ENCODE measurements around the gene CDKN2B. TPM values are rescaled to one million over a fixed set of nuclear protein-coding genes. Genes with fewer than 3 reads are reported as not detected.
A peak's percentile ranks its signal among the peaks of the same experiment; 100 is the strongest.

The CDKN2B gene
- total RNA-seq, 2 experiments from 2014 or later = not detected

DNA sequence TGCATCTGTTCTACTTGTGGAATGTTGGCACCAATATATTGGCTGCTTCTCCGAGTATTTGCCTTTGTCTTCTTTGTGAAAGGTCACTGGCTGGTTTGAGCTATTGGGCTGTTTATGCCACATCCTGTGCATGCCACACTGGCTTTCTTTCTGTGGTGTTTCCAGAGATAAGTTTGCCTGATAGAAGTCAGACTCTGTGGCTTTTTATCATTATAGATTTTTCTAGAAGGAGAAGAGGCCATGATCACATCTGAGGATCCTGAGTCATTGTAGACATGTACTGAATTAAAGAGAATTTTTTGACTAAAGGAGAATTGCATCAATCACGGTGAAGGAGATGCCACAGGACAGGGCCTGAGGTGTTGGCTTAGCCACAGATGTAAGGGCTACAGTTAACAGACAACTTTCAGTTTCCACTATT, 26.5 kb upstream of the CDKN2B start:
- peaks cover 3% of the 10 kb centered on the region for H3K27me3 Mint-ChIP-seq

DNA sequence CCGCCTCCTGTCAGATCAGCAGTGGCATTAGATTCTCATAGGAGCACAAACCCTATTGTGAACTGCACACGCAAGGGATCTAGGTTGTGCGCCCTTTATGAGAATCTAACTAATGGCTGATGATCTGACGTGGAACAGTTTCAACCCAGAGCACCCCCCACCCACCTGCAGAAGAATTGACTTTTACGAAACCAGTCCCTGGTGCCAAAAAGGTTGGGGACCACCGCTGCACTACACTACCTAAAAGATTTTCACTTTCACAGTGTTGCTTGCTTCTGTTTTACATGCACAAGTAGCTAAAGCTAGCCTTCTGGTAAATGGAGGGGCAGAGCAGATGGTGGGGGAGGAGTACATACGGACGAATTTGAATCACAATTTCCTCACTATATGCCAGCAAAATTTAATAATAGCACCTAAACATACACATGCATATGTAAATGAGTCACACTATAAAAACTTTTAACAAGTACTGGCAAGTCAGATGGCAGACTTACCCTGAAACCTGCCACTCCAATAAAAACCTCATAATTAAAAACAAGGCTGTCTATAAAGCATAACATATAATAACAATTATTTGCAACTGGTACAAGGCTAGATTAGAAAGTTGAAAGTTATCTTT, 24.0 kb upstream of the CDKN2B start:
- Mint-ChIP-seq H3K27ac (no peak overlapping the region), H3K27me3 (peaks cover 5% of the 10 kb centered on the region), H3K4me3 (no peak overlapping the region), H3K9me3 (ENCODE audit: low read depth) (no peaks in the 10 kb centered on the region), H3K36me3 (ENCODE audit: low read depth) (no peaks in the 10 kb centered on the region), H3K4me1 (peaks cover 2% of the 10 kb centered on the region)
- ATAC-seq (no peak), DNase-seq (no peak)
- CTCF ChIA-PET = no interaction called here
- POLR2A ChIA-PET = no interaction called here
- intact Hi-C loops (cut with DNase I, micrococcal nuclease) = loop anchor here in 1 of 2 experiments (10.0 kb wide), 2 partner anchors 422 to 568 kb away; no protein-coding TSS in a partner anchor

More for the DNA sequence above, 26.5 kb upstream of the CDKN2B start:
- no peaks in the 10 kb centered on the region for H3K9me3 Mint-ChIP-seq (ENCODE audit: low read depth)
- no peak overlapping the region for H3K4me3 Mint-ChIP-seq
- ATAC-seq (peak; percentile 30), DNase-seq (no peak)
- ChIA-PET POLR2A (no interaction called here), CTCF (interaction anchor here (1.1 to 4.7 kb wide), 3 partner anchors 15 to 222 kb away, joined by 4 to 40 read pairs (median 18); no protein-coding TSS in a partner anchor)
- H3K4me1 Mint-ChIP-seq = peaks cover 2% of the 10 kb centered on the region
- H3K27ac Mint-ChIP-seq = no peak overlapping the region
- no peaks in the 10 kb centered on the region for H3K36me3 Mint-ChIP-seq (ENCODE audit: low read depth)
- intact Hi-C loops (cut with DNase I, micrococcal nuclease) = loop anchor here in 1 of 2 experiments (2.0 to 10.0 kb wide), 5 partner anchors 27 to 571 kb away; partner anchors contain the start of gene CDKN2B

DNA sequence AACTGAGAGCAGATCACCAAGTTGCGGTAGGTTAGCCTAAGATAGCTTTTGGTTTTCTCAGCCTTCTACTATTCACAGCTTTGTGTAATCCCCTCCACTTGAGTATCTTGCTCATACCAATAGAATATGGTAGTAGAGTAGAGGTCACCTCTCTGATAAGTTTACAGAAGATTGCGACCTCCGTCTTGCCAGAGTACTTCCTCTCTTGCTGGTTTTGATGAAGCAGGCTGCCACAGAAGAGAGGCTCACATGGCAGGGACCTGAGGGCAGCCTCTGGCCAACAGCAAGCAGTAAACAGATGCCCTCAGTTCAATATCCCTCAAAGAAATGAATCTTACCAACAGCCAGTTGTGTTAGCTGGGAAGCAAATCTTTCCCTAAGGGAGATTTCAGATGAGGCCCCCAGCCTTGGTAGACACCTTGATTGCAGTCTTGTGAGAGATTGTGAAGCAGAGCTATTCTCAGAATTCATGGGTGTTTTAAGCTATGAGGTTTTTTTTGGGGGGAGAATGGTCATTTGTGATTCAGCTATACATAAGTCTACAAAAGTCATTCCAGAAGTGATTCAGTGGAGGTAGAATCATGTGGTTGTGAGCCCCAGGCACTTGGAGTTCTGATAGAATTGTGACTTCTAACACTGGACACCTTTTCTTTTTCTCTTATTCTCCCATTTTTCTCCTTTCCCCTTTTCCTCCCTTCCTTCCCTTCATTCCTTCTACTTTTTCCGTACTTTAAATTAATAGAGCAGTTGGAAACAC, 22.7 kb upstream of the CDKN2B start:
- peaks cover 6% of the 10 kb centered on the region for H3K27me3 Mint-ChIP-seq
- H3K36me3 Mint-ChIP-seq (ENCODE audit: low read depth) = no peaks in the 10 kb centered on the region
- H3K4me3 Mint-ChIP-seq = no peak overlapping the region
- no peak overlapping the region for H3K27ac Mint-ChIP-seq
- no peak for DNase-seq
- ChIA-PET POLR2A (no interaction called here), CTCF (interaction anchor here (0.8 to 0.9 kb wide), 2 partner anchors 62 to 85 kb away, joined by 3 to 5 read pairs; no protein-coding TSS in a partner anchor)
- H3K9me3 Mint-ChIP-seq (ENCODE audit: low read depth) = no peaks in the 10 kb centered on the region
- no peaks in the 10 kb centered on the region for H3K4me1 Mint-ChIP-seq
- ATAC-seq = no peak
- intact Hi-C loops (cut with DNase I, micrococcal nuclease) = loop anchor here in 1 of 2 experiments (10.0 kb wide), 2 partner anchors 423 to 567 kb away; no protein-coding TSS in a partner anchor

DNA sequence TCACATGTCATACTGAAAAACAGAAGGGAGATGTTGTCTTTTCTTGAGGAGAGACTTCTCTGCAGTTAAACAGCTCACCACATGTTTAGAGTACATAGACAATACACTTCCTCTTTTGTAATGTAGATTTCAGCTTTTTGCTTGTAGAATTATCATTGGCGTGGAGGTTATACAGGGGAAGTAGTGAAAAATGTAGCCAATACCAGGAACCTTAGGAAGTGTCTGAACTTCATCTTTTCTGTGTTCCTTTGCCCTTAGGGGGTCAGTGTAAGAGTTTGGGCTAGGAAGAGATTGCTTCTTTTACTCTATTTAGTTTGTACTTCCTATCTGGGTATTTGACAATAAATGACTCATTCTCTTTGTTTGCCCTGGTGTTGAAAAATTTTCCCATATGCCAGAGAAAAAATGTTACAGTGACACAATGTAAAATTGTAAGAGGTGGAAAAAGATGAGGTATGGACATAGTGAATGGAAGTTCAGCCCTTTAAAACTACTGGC, 21.0 kb upstream of the CDKN2B start:
- ChIA-PET POLR2A (no interaction called here), CTCF (interaction anchor here (0.6 to 2.4 kb wide), 4 partner anchors 22 to 1312 kb away, joined by 3 to 7 read pairs (median 3); no protein-coding TSS in a partner anchor)
- no peaks in the 10 kb centered on the region for H3K4me1 Mint-ChIP-seq
- H3K4me3 Mint-ChIP-seq = no peak overlapping the region
- no peaks in the 10 kb centered on the region for H3K36me3 Mint-ChIP-seq (ENCODE audit: low read depth)
- H3K27ac Mint-ChIP-seq = no peak overlapping the region
- intact Hi-C loops (cut with DNase I, micrococcal nuclease) = loop anchor here in 1 of 2 experiments (10.0 kb wide), 2 partner anchors 425 to 565 kb away; no protein-coding TSS in a partner anchor
- H3K27me3 Mint-ChIP-seq = peaks cover 9% of the 10 kb centered on the region
- no peak for DNase-seq
- H3K9me3 Mint-ChIP-seq (ENCODE audit: low read depth) = no peaks in the 10 kb centered on the region
- no peak for ATAC-seq

DNA sequence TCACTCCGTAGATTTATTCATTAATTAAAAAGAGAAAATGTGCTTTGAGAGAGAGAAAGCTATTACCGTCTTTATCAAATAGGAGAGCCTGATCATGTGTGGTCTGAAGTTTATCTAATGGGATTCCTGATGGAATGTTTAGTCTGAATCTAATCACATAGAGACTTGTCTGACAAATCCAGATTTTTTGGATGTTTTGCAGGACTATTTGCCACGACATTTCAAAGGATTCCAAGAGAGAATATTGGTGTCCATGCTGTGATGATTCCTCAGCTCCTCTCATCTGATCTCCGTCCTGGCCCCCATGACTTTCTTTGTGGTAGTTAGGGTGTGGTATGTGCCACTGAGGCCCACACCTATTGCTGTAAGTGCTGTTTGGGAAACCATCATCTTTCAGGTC, 20.1 kb upstream of the CDKN2B start:
- Mint-ChIP-seq H3K36me3 (ENCODE audit: low read depth) (no peaks in the 10 kb centered on the region), H3K4me3 (no peak overlapping the region), H3K27me3 (peaks cover 12% of the 10 kb centered on the region), H3K4me1 (no peaks in the 10 kb centered on the region), H3K9me3 (ENCODE audit: low read depth) (no peaks in the 10 kb centered on the region), H3K27ac (no peak overlapping the region)
- intact Hi-C loops (cut with DNase I, micrococcal nuclease) = no loop called here
- ChIA-PET CTCF (interaction anchor here (1.2 to 2.4 kb wide), 3 partner anchors 21 to 216 kb away, joined by 3 to 7 read pairs (median 7); no protein-coding TSS in a partner anchor), POLR2A (no interaction called here)
- DNase-seq (no peak), ATAC-seq (no peak)

DNA sequence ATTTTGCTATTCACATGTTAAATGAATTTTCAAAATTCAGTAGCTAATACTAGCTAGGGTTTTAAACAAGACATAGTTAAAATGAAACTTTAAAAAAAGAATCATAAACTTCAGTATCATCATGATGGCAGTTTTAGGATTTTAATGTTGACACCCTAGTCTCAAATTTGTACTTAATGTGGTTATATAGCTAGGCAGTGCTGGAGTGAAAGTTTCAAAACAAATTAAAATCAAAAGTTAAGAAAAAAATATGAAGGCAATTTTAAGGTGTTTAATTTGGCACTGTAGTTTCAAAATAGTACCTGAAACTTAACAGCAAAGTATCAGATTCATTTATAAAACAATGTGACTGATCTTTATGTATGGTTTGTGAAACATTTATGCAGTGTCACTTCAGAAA, 19.3 kb upstream of the CDKN2B start:
- intact Hi-C loops (cut with DNase I, micrococcal nuclease) = no loop called here
- Mint-ChIP-seq H3K27me3 (peaks cover 18% of the 10 kb centered on the region), H3K27ac (no peak overlapping the region), H3K9me3 (ENCODE audit: low read depth) (no peaks in the 10 kb centered on the region), H3K4me3 (no peak overlapping the region), H3K36me3 (ENCODE audit: low read depth) (no peaks in the 10 kb centered on the region), H3K4me1 (no peaks in the 10 kb centered on the region)
- no peak for ATAC-seq
- DNase-seq = no peak
- ChIA-PET CTCF (interaction anchor here (0.7 to 1.8 kb wide), 2 partner anchors 10 to 20 kb away, joined by 3 to 7 read pairs; no protein-coding TSS in a partner anchor), POLR2A (no interaction called here)

DNA sequence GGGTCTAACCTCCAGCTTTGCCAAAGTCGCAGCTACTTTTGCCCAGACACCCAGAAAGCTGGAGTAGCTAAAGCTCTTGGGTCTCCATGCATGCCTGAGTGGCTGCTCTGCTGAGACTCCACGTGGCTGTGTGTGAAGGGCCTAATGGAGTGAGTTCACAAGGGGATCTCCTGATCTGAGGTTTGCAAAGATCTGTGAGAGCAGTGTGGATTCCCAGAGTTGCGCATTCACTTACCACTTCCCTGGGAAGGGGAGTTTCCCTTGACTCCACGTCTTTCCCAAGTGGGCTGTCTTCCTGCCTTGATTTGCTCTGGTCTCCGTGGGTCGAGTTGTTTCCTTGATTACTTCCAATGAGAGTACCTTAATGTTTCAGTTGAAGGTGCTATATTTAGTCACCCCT, 17.6 kb upstream of the CDKN2B start:
- CTCF ChIA-PET = interaction anchor here (0.7 to 1.0 kb wide), 2 partner anchors 19 to 93 kb away, joined by 3 read pairs; no protein-coding TSS in a partner anchor
- Mint-ChIP-seq H3K27me3 (peaks cover 31% of the 10 kb centered on the region), H3K36me3 (ENCODE audit: low read depth) (no peaks in the 10 kb centered on the region), H3K27ac (no peak overlapping the region), H3K9me3 (ENCODE audit: low read depth) (no peaks in the 10 kb centered on the region), H3K4me3 (no peak overlapping the region), H3K4me1 (no peaks in the 10 kb centered on the region)
- ATAC-seq (no peak), DNase-seq (no peak)
- POLR2A ChIA-PET = no interaction called here
- intact Hi-C loops (cut with DNase I, micrococcal nuclease) = no loop called here

DNA sequence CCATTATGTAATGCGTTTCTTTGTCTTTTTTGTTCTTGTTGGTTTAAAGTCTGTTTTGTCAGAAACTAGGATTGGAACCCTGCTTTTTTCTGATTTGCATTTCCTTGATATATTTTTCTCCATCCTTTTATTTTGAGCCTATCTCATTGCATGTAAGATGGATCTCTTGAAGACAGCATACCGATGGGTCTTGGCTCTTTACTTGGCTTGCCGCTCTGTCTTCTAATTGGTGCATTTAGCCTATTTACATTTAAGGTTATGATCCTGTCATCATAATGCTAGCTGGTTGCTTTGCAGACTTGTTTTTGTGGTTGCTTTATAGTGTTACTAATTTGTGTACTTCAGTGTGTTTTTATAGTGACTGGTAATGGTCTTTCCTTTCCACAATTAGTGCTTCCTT, 13.3 kb upstream of the CDKN2B start:
- ATAC-seq = no peak
- no peaks in the 10 kb centered on the region for H3K36me3 Mint-ChIP-seq (ENCODE audit: low read depth)
- no peak overlapping the region for H3K4me3 Mint-ChIP-seq
- ChIA-PET CTCF (interaction anchor here (2.1 kb wide), 1 partner anchor 15 kb away, joined by 10 read pairs; no protein-coding TSS in a partner anchor), POLR2A (no interaction called here)
- H3K9me3 Mint-ChIP-seq (ENCODE audit: low read depth) = peaks cover 5% of the 10 kb centered on the region
- intact Hi-C loops (cut with DNase I, micrococcal nuclease) = no loop called here
- peaks cover 47% of the 10 kb centered on the region for H3K27me3 Mint-ChIP-seq
- H3K4me1 Mint-ChIP-seq = no peaks in the 10 kb centered on the region
- DNase-seq = no peak
- H3K27ac Mint-ChIP-seq = no peak overlapping the region

DNA sequence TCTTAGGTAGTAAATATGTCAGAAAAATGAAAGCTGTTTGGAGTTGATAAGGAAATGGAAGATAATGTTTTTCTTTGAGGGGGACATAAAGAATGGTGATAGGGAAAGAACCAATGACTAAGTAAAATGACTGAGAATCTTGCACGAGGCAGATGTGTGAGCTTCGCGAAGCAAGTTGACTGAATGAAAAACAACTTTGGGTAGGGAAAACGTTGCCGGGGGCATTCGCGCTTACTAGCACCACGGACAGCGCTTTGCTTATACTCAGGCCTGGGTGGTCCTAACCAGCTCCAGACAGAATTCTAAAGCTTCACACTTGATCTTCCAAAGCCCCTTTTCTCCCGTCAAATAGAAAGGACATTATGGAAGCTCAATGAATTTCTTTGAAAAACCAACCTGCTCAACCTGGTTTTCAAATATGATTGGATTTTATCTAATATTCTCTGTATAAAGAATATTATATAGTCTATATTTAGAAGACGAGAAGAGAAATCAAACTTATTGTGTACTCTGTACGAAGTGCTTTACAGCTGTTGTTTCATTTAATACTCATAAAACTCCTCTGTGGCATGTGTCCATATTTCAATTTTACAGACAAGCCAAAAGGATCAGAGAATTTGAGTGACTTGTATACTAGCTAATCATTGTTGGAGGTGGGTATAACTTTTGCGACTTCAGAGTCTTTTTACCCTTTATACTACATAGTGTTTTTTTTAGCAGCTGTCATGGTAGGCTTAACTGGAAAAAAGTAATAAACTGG, 1.9 kb upstream of the CDKN2B start:
- DNase-seq (peak; percentile 36), ATAC-seq (no peak)
- ChIA-PET CTCF (interaction anchor here (0.6 to 4.5 kb wide), 10 partner anchors 9 to 772 kb away, joined by 3 to 24 read pairs (median 4); no protein-coding TSS in a partner anchor), POLR2A (no interaction called here)
- H3K27me3 Mint-ChIP-seq = peaks cover 39% of the 10 kb centered on the region
- intact Hi-C loops (cut with DNase I, micrococcal nuclease) = no loop called here
- peaks cover 10% of the 10 kb centered on the region for H3K4me1 Mint-ChIP-seq
- H3K36me3 Mint-ChIP-seq (ENCODE audit: low read depth) = no peaks in the 10 kb centered on the region
- no peak overlapping the region for H3K27ac Mint-ChIP-seq
- H3K4me3 Mint-ChIP-seq = no peak overlapping the region
- H3K9me3 Mint-ChIP-seq (ENCODE audit: low read depth) = no peaks in the 10 kb centered on the region

DNA sequence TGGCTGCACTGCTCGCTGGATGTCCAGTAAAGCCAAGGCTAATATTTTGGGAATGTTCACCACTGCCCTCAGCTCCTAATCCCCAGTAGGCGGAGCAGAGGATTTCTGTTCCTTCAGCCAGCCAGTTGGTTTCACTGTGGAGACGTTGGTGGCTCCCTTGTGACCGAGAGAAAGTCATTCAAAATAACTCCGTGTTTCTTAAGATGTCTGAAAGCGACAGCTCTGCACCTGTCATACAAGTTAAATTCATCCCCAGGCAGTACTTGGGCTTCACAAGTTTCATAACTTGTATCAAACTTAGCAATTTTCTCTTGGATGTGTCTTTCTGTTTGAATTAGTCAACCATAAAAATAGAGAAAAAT, 382 bp upstream of the CDKN2B start:
- DNase-seq (no peak), ATAC-seq (peak; percentile 31)
- CTCF ChIA-PET = interaction anchor here (0.6 to 4.5 kb wide), 25 partner anchors 9 to 681 kb away, joined by 3 to 44 read pairs (median 5); partner anchors contain the start of genes CDKN2A and CDKN2B-AS1
- intact Hi-C loops (cut with DNase I, micrococcal nuclease) = loop anchor here in 1 of 2 experiments (1.0 to 10.0 kb wide), 5 partner anchors 14 to 675 kb away; partner anchors contain the start of gene KLHL9
- H3K9me3 Mint-ChIP-seq (ENCODE audit: low read depth) = no peaks in the 10 kb centered on the region
- peak overlapping the region; percentile 76 for H3K4me3 Mint-ChIP-seq
- no peaks in the 10 kb centered on the region for H3K36me3 Mint-ChIP-seq (ENCODE audit: low read depth)
- H3K4me1 Mint-ChIP-seq = peaks cover 20% of the 10 kb centered on the region
- H3K27me3 Mint-ChIP-seq = peaks cover 55% of the 10 kb centered on the region
- H3K27ac Mint-ChIP-seq = no peak overlapping the region
- POLR2A ChIA-PET = no interaction called here

DNA sequence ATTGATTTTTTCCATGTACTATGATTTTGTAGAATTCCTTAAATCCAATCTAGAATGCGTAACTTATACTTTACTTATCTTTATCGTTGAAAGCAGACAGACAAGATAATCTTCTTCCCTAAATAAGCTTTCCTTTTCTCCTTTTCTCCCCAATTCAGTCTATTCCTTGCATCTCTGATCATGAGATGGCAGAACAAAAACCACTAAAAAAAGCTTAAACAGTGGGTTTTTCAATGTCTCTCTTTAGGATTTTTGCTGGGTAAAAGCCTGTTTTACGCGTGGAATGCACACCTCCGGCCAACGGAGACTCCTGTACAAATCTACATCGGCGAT, 755 bp downstream of the CDKN2B start:
- DNase-seq (no peak), ATAC-seq (no peak)
- intact Hi-C loops (cut with DNase I, micrococcal nuclease) = loop anchor here (1.0 to 10.0 kb wide), 7 partner anchors 13 to 674 kb away; partner anchors contain the start of gene KLHL9 (in 1 of the 2)
- H3K4me3 Mint-ChIP-seq = peak overlapping the region; percentile 76
- ChIA-PET CTCF (interaction anchor here (0.6 to 4.5 kb wide), 41 partner anchors 10 to 431 kb away, joined by 3 to 44 read pairs (median 5); partner anchors contain the start of genes CDKN2A and CDKN2B-AS1), POLR2A (interaction anchor here (0.6 kb wide), 1 partner anchor 72 kb away, joined by 3 read pairs; no protein-coding TSS in a partner anchor)
- H3K27ac Mint-ChIP-seq = no peak overlapping the region
- no peaks in the 10 kb centered on the region for H3K36me3 Mint-ChIP-seq (ENCODE audit: low read depth)
- H3K4me1 Mint-ChIP-seq = peaks cover 20% of the 10 kb centered on the region
- no peaks in the 10 kb centered on the region for H3K9me3 Mint-ChIP-seq (ENCODE audit: low read depth)
- H3K27me3 Mint-ChIP-seq = peaks cover 56% of the 10 kb centered on the region
